ENCODE data around the gene WDR55.
"Not testable (repeated sequence)": the region's sequence is repeated elsewhere in the genome, so short reads cannot be mapped to it uniquely, and the experiment has no call there.

The WDR55 gene

GRCh38 chr5:140664359-140665119, at the start of gene WDR55:
Gene WDR55, plus strand, starts transcription at chr5:140664904. Its CDS starts 9 bp downstream, at chr5:140664913.
- DNase-seq, result peak; percentile 83

GRCh38 chr5:140622301-140622700, 42.4 kb upstream of the WDR55 start:
- DNase-seq, result no peak

GRCh38 chr5:140623061-140623460, 41.6 kb upstream of the WDR55 start:
- not testable (repeated sequence) for DNase-seq

GRCh38 chr5:140624886-140625285, 39.8 kb upstream of the WDR55 start:
- DNase-seq, result not testable (repeated sequence)

- no peak for DNase-seq
Measured at GRCh38 chr5:140627972-140628371, 36.7 kb upstream of the WDR55 start.

- no peak for DNase-seq
Measured at GRCh38 chr5:140628711-140629110, 36.0 kb upstream of the WDR55 start.

- DNase-seq, result no peak
Measured at GRCh38 chr5:140630292-140631035, 34.2 kb upstream of the WDR55 start.

- DNase-seq, result no peak
Measured at GRCh38 chr5:140631036-140631417, 33.7 kb upstream of the WDR55 start.

GRCh38 chr5:140631831-140632365, 32.8 kb upstream of the WDR55 start:
- no peak for DNase-seq

GRCh38 chr5:140632366-140633020, 32.2 kb upstream of the WDR55 start:
- DNase-seq, result no peak

GRCh38 chr5:140633021-140633471, 31.7 kb upstream of the WDR55 start, which contains the start of gene CD14:
Gene CD14, minus strand, starts transcription at chr5:140633175. Its CDS starts 104 bp downstream, at chr5:140633071.
- DNase-seq, result no peak

- no peak for DNase-seq
Measured at GRCh38 chr5:140633501-140633900, 31.2 kb upstream of the WDR55 start.

GRCh38 chr5:140634103-140634502, 30.6 kb upstream of the WDR55 start:
- no peak for DNase-seq

GRCh38 chr5:140635291-140636257, 29.1 kb upstream of the WDR55 start:
- DNase-seq, result no peak

- DNase-seq, result no peak
Measured at GRCh38 chr5:140637371-140638100, 27.2 kb upstream of the WDR55 start.

GRCh38 chr5:140638898-140639147, 25.9 kb upstream of the WDR55 start:
- not testable (repeated sequence) for DNase-seq

GRCh38 chr5:140639148-140639981, 25.3 kb upstream of the WDR55 start, which contains the start of gene TMCO6:
Gene TMCO6, plus strand, starts transcription at chr5:140639451. Its CDS starts 77 bp downstream, at chr5:140639528.
- peak; percentile 82 for DNase-seq

GRCh38 chr5:140641716-140642115, 23.0 kb upstream of the WDR55 start:
- DNase-seq, result no peak

GRCh38 chr5:140642718-140643117, 22.0 kb upstream of the WDR55 start:
- no peak for DNase-seq

GRCh38 chr5:140647042-140647419, 17.7 kb upstream of the WDR55 start:
- no peak for DNase-seq

GRCh38 chr5:140658870-140659269, 5.8 kb upstream of the WDR55 start:
- DNase-seq, result no peak
